ENCODE data around the gene NDUFAF8.

- TF ChIP-seq POLR2A (IDR thresholded peaks at IDR 0.05) (no peak), CTCF (IDR thresholded peaks at IDR 0.05) (no peak)
These were observed 8.9 kb upstream of the NDUFAF8 start for GRCh38 chr17:81230043-81230820.

Data from uterus (tissue), 2 donors.